ENCODE results near the gene TATDN3.
"Not testable (repeated sequence)": the region's sequence is repeated elsewhere in the genome, so short reads cannot be mapped to it uniquely, and the experiment has no call there.

Gene TATDN3

GRCh38 chr1:212838145-212838544 lies 46.5 kb downstream of the TATDN3 start:
- no peak for TF ChIP-seq CTCF (IDR thresholded peaks at IDR 0.05; ENCODE audit: low read depth, low read length)

GRCh38 chr1:212844521-212844920 lies 52.8 kb downstream of the TATDN3 start:
- not testable (repeated sequence) for H3K36me3 ChIP-seq; H3K27ac ChIP-seq; H3K9me3 ChIP-seq (ENCODE audit: severe bottlenecking); H3K27me3 ChIP-seq (ENCODE audit: insufficient read depth, low read depth, severe bottlenecking); DNase-seq; H3K4me3 ChIP-seq (ENCODE audit: low read depth, low read length)

More at GRCh38 chr1:212838145-212838544, 46.5 kb downstream of the TATDN3 start:
- Histone ChIP-seq H3K9me3 (ENCODE audit: severe bottlenecking) (no peaks in the 10 kb centered on the region), H3K4me3 (ENCODE audit: low read depth, low read length) (no peak overlapping the region), H3K27ac (no peak overlapping the region), H3K36me3 (no peaks in the 10 kb centered on the region), H3K27me3 (ENCODE audit: insufficient read depth, low read depth, severe bottlenecking) (no peaks in the 10 kb centered on the region)
- DNase-seq: no peak

GRCh38 chr1:212847549-212847948 lies 55.9 kb downstream of the TATDN3 start, which contains the start of gene SPATA45:
SPATA45 (minus strand) TSS chr1:212847649; CDS start chr1:212836149, 11,500 bp downstream.
- no peak within 1 kb of the TSS for H3K4me3 ChIP-seq (ENCODE audit: low read depth, low read length)
- no peak for TF ChIP-seq CTCF (IDR thresholded peaks at IDR 0.05; ENCODE audit: low read depth, low read length)
- H3K27me3 ChIP-seq (ENCODE audit: insufficient read depth, low read depth, severe bottlenecking): no peaks in the 10 kb centered on the region
- H3K36me3 ChIP-seq: no peaks in the 10 kb centered on the region
- DNase-seq: no peak
- no peak within 1 kb of the TSS for H3K27ac ChIP-seq
- peaks cover 2% of the 10 kb centered on the region for H3K9me3 ChIP-seq (ENCODE audit: severe bottlenecking)

GRCh38 chr1:212852105-212852688 lies 60.5 kb downstream of the TATDN3 start:
- DNase-seq: no peak
- no peak for TF ChIP-seq CTCF (IDR thresholded peaks at IDR 0.05; ENCODE audit: low read depth, low read length)
- no peaks in the 10 kb centered on the region for H3K36me3 ChIP-seq
- no peak overlapping the region for H3K27ac ChIP-seq
- H3K27me3 ChIP-seq (ENCODE audit: insufficient read depth, low read depth, severe bottlenecking): no peaks in the 10 kb centered on the region
- H3K4me3 ChIP-seq (ENCODE audit: low read depth, low read length): no peak overlapping the region
- H3K9me3 ChIP-seq (ENCODE audit: severe bottlenecking): no peaks in the 10 kb centered on the region

- DNase-seq: no peak
- H3K27ac ChIP-seq: no peak overlapping the region
- no peak for TF ChIP-seq CTCF (IDR thresholded peaks at IDR 0.05; ENCODE audit: low read depth, low read length)
- peaks cover 5% of the 10 kb centered on the region for H3K36me3 ChIP-seq
- H3K9me3 ChIP-seq (ENCODE audit: severe bottlenecking): no peaks in the 10 kb centered on the region
- no peaks in the 10 kb centered on the region for H3K27me3 ChIP-seq (ENCODE audit: insufficient read depth, low read depth, severe bottlenecking)
- H3K4me3 ChIP-seq (ENCODE audit: low read depth, low read length): no peak overlapping the region
Observed at GRCh38 chr1:212853658-212854057, 62.0 kb downstream of the TATDN3 start.

- peaks cover 32% of the 10 kb centered on the region for H3K36me3 ChIP-seq
- H3K27ac ChIP-seq: peak overlapping the region; percentile 94
- peak overlapping the region; percentile 81 for H3K4me3 ChIP-seq (ENCODE audit: low read depth, low read length)
- no peaks in the 10 kb centered on the region for H3K27me3 ChIP-seq (ENCODE audit: insufficient read depth, low read depth, severe bottlenecking)
- TF ChIP-seq CTCF (IDR thresholded peaks at IDR 0.05; ENCODE audit: low read depth, low read length): no peak
- DNase-seq: no peak
- no peaks in the 10 kb centered on the region for H3K9me3 ChIP-seq (ENCODE audit: severe bottlenecking)
Observed at GRCh38 chr1:212856755-212857154, 65.1 kb downstream of the TATDN3 start.
